HPDE6-E6E7 (cell line): ENCODE measurements around the gene HJV.

ENCODE experiments used
- DNase-seq: peaks from one replicate; pipeline ENCODE4 v3.0.0; 2011; ENCODE audit warnings: missing footprints; ENCODE audit errors: extremely low spot score

HJV gene

DNA sequence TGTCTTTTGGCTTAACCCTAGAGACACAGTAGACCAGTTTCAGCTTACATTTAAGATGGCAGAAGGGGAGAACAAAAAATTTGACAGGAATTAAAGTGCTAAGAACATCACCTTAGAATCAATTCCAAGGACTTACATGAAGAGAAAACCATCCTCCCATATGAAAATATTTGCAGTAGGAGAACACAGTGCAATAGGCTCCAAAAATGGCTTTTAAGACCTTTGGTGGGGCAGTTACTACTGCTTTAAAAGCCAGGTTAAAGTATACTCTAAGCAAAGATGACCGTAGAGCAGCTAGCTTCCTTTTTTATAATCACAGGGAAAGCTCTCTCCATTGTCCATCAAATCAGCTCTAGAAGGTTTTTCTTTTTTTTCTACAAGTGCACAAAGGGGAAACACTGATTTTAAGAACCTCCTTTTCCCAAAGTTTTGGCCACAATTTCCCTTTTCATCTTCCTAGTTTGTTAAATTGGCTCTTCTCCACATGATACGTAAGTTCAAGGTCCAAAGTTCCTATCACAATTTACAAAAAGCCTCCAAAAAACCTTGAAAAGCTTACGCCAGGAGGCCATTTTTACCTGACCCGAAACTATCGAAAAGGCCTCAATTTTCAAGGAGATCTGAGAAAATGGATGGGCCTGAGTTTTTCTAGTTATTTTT, 28.4 kb downstream of the HJV start:
- no peak for DNase-seq

DNA sequence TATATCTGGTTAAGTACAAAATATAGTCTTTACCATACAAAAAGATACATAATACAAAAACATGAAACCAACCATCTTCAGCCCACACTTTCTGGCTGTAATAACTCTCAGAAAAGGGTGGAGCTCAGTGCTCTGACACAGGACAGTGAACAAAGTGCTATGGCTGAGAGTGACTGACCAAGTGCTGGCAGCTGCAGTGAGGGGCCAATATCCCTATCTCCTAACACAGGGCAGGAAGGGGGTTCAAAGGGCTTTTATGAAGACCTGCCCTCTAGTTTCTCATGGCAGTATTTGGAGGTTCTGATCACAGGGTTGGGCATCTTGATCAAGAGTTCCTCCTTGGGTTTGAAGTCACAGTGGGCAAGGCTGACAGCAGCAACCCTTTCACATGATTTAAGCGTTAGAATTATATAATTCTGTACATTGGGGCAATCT, 29.0 kb downstream of the HJV start:
- DNase-seq = no peak

DNA sequence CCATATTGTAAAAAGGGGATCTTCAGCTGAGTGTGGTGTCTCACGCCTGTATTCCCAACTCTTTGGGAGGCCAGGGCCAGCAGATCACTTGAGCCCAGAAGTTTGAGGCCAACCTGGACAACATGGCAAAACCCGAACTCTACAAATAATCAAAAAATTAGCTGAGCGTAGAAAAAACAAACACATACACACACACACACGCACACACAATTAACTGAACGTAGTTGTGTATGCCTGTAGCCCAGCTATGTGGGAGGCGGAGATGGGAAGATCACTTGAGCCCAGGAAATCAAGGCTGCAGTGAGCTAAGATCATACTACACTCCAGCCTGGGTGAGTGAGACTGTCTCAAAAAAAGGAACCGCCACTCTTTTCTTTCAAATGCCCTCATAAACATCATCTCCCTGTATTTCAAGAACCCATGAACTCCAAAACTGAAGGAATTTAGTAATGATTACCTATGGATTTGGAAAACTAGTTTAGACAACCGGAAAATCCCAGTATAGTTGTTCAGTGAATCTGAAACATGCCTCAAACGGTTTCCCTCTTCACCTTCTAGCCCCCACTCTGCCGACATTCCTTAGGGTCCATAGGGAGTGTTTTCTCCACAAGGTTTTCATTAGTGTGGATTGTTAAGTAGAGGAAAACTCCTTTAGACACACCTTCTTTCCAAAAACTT, 29.7 kb downstream of the HJV start:
- no peak for DNase-seq

DNA sequence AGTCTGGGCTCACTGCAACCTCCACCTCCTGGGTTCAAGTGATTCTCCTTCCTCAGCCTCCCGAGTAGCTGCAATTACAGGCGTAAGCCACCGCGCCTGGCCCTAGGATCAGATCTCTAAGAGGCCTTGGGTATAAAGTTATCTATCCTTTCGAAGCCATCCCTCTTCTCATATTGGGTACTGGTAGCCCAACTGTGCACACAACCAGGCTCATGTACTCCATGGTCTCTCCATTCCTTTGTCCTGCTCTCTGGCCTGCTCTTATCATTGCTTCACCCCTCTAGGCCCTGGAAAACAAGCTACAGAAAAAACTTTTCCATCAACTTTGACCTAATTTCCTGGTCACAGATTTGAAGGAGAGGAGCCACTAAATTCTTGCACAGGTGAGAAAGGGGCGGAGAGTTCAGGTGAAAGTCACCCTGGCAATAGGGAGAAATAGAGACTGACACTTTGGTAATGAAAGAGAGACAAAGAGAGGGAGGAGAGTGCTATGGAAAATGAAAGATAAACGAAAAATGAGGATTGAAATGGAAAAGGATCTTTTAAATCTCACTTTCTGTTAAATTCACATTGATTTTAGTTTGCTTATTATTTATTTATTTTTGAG, 31.2 kb downstream of the HJV start:
- no peak for DNase-seq

GRCh38 chr1:145988773-145989172, 32.8 kb downstream of the HJV start:
- no peak for DNase-seq

DNA sequence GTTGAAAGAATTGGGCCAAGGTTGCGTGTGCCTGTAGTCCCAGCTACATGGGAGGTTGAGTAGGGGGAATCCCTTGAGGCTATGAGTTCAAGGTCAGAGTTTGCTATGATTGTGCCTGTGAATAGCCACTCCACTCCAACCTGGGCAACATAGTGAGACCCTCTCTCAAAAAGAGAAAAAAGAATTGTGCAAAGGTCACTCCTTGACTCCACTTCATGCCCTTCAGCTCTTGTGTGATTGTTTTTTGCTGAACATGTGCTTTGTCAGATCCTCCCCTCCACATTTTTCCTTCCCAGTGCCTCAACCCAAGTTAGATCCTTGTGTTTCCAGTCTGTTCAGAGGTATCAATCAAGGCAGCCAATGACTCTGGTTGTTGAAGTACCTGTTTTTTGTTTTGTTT, 33.6 kb downstream of the HJV start:
- DNase-seq = no peak

GRCh38 chr1:145986551-145986950, 35.0 kb downstream of the HJV start:
- no peak for DNase-seq

- no peak for DNase-seq
These were observed 35.8 kb downstream of the HJV start for GRCh38 chr1:145985502-145986439.

DNA sequence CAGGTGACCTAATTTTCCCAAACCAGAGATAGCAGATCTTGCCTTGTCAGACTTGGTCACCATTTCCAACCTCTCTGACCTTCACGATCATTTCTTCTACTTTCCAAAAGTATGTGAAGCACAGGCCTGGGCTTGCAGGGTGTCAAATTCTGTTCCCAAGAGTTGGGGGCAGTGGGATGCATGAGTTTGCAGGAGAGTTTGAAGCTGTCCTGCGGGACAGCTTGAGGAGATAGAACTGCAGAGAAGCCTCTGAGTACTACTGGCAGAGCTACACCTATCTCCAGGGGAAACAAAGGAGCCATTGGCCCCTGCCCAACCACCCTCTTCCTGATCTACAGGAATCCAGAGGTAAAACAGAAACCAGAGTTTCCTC, 36.4 kb downstream of the HJV start:
- no peak for DNase-seq

GRCh38 chr1:145983960-145984830, 37.3 kb downstream of the HJV start:
- no peak for DNase-seq

DNA sequence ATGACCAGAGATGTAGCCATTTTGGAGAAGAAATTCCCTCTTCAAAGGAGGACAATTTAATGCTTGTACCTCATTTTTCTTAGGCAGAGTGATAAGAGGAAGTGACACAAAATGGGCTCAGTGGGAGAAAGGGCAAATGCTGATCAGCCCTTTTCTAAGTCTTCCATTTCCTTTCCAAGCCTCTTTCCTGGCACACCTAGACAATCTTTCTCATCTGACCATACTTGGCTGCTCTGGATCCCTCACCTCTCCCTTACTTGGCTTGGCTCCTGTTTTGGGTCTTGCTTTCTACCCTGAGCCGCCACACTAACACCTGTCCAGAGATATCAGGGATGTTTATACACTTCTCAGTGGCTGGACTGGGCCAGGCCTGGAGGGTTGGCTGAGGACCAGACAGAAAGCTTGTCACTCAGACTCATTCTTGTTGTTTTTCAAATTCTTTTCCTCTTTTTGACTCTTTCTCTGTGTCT, 38.3 kb downstream of the HJV start:
- no peak for DNase-seq

DNA sequence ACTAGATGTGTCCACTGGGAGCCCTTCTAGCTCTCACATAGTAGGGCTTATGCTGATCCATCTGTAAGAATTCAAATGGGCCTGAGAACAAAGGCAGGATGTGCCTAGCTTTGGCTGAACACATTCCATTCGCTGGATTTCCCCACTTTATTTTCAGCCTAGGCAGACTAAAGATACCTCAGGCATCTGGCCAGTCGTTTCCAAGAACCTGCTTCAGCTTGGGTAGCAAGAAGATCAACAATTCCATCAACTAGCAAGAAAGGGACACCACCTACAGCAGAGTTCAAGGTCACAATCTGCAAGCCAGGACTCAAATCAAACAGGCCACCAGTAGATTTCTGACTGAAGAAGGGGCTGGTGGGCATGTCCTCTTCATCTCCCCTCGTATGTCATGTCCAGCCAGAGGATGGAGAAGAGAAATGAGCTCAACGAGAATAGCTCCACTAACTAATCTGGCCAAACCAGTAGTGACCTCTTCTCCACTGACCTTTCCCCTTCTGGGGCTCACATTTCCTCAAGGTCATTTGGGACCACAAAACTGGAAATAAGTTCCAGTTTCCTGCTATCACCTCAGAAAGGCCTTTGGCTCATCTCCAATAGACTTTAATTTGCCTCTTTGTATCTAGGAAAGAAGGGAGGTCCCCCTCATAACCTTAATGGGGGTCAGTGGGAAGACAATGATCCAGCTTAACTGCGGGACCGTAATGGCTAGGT, 39.4 kb downstream of the HJV start:
- DNase-seq = no peak

DNA sequence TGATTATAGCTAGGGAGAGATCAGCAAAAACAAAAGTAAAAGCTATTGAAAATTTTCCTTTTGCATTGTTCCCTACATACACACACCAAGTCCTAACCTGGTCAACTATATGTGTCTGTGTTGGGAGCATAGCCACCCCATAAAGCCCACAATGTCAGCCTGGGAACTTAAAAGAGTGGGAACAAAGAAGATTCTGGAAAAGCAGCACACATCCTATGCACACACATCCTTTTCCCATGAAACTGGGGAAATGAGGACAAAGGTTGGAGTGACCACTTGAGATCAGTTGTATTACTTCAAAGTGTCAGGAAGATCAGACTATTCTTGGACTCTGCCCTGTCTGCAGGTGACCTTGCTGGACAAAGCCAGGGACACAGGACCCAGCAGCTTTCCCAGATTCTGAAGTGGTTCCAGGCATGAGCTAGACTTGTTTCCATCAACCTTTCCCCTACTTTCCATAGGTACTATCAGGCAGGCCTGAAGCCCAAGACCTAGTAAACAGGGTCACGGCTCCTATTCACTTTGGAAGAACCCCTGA, 41.0 kb downstream of the HJV start:
- DNase-seq = no peak

GRCh38 chr1:145979746-145980456, 41.6 kb downstream of the HJV start:
- no peak for DNase-seq

GRCh38 chr1:145978854-145979745, 42.4 kb downstream of the HJV start:
- DNase-seq = peak; percentile 92

- DNase-seq = no peak
These were observed 43.1 kb downstream of the HJV start for GRCh38 chr1:145978471-145978853.

- DNase-seq = peak; percentile 68
These were observed 43.8 kb downstream of the HJV start for GRCh38 chr1:145977486-145978470.
